Head of caudate nucleus (tissue), 42 donors: ENCODE results near the gene MYL5.
A peak's percentile ranks its signal among the peaks of the same experiment; 100 is the strongest.

Experiments used
- DNase-seq, 42 donors: peaks; one replicate each; pipeline versions ENCODE4 v3.0.0 to v3.0.0-alpha.2; 2020 to 2021; ENCODE audit warnings: mixed read lengths in 7 of 42
- intact Hi-C: fragments of 100-400 bp; cut with DNase I; formaldehyde crosslinking; loops from one replicate; pipeline ENCODE4 v1.15.0; 2022

MYL5 gene

DNA sequence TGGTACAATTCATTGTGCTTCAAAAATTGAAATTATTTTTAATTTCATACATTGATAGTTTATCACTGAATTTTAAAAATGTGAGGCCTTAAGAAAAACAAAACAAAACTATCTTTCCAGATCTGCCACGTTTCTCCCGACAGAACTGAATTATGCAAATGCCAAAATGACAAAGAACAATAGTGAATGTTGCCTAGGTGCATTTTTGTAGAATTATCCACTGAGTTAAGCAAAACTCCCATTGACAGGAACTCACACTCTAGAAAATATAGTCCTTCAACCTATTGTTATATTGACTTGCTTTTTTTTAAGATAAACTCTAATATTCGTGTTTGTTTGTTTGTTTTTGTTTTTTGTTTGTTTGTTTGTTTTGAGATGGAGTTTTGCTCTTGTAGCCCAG, 37.8 kb downstream of the MYL5 start:
- no peak for DNase-seq
- intact Hi-C loops: no loop called here

DNA sequence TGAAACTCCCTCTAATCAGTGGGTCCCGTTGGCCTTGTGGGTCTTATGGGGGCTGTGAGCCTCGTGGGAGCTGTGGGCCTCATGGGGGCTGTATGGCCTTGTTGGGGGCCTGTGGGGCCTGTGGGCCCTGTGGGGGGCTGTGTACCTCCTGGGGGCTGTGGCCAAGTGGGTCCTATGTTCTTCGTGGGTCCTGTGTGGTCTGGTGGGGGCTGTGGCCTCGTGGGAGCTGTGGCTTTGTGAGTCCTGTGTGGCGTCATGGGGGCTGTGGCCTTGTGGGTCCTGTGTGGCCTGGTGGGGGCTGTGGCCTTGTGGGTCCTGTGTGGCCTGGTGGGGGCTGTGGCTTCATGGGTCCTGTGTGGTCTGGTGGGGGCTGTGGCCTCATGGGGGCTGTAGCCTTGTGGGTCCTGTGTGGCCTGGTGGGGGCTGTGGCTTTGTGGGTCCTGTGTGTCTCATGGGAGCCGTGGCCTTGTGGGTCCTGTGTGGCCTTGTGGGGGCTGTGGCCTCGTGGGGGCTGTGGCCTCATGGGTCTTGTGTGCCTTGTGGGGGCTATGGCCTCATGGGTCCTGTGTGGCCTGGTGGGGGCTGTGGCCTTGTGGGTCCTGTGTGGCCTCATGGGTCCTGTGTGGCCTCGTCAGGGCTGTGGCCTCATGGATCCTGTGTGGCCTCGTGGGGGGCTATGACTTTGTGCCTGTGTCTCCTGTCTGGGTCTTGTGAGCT, 38.7 kb downstream of the MYL5 start:
- intact Hi-C loops: no loop called here
- no peak for DNase-seq

GRCh38 chr4:714087-714486, 39.7 kb downstream of the MYL5 start:
- no peak for DNase-seq
- intact Hi-C loops: no loop called here

GRCh38 chr4:717601-718320, 43.4 kb downstream of the MYL5 start:
- DNase-seq: no peak
- intact Hi-C loops: no loop called here

DNA sequence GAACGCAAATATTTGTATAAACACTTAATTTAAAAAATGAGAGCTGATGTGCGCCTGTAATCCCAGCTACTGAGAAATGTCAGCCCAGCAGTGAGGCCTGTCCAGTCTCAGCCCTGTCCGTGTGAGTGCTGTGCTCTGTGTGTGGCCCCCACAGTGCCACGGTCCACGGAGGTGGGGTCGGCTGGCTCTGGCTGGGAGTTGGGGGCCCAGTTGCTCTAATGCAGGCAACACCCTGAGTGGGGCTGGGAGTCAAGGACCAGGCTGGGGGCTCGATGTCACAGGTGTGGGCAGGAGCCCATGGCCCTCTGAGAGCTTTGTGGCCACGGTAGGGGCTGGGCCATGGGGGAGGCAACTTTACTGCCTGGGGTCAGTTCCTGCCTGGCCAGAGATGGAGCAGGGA, 44.1 kb downstream of the MYL5 start:
- DNase-seq: no peak
- intact Hi-C loops: no loop called here

- intact Hi-C loops: no loop called here
- DNase-seq: peak in 13 of 42 donors; percentile 27 to 59 (median 50)
Measured at GRCh38 chr4:720111-720860, 45.9 kb downstream of the MYL5 start.

GRCh38 chr4:721261-722168, 47.2 kb downstream of the MYL5 start:
- intact Hi-C loops: no loop called here
- peak in 24 of 42 donors; percentile 15 to 76 (median 44) for DNase-seq

DNA sequence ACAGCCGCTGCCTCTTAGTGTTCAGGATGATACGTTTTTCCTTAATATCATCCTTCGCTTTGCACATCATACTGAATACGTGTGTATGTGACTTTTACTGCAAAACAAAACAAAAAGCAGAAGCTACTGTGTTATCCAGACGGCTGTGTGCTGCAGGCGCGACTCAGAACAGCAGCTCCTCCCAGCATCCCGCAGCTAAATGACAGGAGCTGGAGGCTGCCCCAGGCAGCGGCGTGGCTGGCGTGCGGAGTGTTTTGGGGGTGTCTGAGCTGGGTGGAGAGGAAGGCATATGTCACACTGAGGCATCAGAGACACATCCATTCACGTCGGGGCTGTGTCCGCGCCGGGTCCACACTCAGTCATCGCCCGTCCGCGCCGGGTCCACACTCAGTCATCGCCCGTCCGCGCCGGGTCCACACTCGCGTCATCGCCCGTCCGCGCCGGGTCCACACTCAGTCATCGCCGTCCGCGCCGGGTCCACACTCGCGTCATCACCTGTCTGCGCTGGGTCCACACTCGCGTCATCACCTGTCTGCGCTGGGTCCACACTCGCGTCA, 47.9 kb downstream of the MYL5 start:
- intact Hi-C loops: no loop called here

DNA sequence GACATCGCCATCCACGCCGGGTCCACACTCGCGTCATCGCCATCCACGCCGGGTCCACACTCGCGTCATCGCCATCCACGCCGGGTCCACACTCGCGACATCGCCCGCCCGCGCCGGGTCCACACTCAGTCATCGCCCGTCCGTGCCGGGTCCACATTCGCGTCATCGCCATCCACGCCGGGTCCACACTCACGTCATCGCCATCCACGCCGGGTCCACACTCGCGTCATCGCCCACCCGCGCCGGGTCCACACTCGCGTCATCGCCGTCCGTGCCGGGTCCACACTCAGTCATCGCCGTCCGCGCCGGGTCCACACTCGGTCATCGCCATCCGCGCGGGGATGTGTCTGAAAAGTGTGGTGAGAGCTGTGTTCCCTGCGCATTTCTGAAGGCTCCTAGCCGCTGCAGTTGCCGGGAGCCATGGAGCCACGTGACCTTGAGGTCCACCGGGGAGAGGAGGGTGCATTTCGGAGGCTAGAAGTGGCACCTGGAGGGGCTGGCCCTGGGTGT, 48.6 kb downstream of the MYL5 start:
- DNase-seq: no peak
- intact Hi-C loops: no loop called here

More for the DNA sequence above, 47.9 kb downstream of the MYL5 start:
- peak in 20 of 42 donors; percentile 28 to 66 (median 44) for DNase-seq

- no peak for DNase-seq
- intact Hi-C loops: no loop called here
Measured at GRCh38 chr4:723751-724530, 49.6 kb downstream of the MYL5 start.

- intact Hi-C loops: no loop called here
- no peak for DNase-seq
Measured at GRCh38 chr4:725391-726234, 51.3 kb downstream of the MYL5 start.

DNA sequence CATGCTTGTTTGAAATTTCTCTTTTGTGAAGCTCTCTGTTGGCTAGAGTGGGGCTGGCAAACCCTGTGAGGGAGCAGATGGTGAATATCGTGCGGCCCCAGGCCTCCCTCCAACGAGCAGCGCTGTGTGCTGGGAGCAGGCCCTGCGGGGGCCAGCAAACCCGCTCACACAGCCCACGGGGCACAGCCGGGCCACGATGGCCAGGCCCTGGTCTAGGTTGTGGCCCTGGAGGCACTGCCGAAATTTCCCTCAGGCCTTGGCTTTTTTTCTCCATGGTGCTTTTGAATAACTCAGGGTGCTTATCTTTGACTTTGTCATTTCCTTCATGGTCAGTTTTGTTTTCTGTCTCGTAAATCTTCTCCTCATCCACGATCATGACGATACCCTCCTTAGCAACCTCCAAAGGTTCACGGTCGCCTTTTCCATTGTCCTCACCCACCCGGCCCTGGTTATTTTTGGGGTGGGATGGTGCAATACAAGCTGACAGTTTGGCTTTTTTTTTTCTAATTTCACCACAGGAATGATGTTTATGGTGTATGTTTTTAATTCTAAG, 52.0 kb downstream of the MYL5 start:
- intact Hi-C loops: no loop called here
- no peak for DNase-seq

GRCh38 chr4:726838-727237, 52.5 kb downstream of the MYL5 start:
- DNase-seq: peak in 10 of 42 donors; percentile 5 to 63 (median 34)
- intact Hi-C loops: no loop called here

DNA sequence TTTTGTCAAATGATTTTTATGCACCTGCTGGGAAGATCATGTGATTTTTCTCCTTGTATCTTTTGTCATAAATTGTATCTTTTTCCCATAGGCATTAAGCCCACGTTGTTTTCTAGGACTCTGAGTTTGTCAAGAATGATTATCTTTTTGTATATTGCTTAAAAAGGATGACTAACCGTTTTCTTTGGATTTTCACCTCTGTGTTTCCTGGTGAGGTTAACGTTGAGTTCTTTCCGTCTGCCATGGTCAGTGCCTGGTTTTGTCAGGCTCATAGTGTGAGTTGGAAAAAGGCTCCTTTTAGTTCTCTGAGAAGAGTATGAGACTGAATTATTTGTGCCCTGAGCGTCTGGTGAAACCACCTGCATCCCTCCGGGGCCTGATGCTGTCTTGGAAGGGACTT, 53.2 kb downstream of the MYL5 start:
- no peak for DNase-seq
- intact Hi-C loops: no loop called here

DNA sequence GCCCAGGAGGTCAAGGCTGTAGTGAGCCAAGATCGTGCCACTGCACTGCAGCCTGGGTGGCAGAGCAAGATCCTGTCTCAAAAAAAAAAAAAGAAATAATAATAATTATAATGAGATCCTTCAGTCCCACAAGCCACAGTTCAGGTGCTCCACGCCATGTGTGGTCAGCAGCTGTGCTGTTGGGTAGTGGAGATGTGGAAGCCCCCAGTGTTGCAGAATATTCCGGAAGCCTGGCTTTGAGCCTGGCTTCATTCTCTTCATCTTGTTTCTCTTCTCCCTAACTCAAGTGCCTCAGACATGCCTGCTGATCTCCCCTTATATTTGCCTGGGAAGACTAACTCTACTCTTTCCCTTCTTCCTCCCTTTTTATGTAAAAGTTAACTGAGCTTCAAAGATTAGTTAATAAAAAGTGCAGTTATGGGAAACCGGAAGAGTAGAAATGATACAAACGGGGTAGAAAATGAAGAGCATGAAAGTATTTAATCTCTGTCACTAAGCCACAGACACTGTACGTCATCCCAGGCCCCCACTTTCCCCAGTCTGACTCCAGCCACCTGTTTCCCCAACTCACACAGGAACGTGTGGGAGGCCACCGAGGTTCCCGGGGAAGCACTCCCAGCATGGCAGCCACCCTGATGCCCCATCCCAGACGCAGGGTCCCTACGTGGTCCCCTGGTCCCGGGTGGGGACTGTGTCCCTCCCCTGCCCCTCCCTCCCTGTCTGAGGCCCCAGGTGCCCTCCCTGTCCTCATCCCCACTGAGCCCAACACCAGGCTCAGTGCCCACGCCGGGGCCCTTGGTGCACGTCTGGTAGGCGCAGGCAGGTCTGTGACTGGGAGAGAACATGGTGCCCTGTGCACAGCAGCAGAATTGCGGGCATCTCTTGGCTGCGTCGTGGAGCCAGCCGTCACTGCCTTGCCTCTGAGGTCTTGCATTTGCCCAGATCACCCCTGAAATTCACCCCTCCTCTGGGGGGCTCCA, 55.3 kb downstream of the MYL5 start:
- no peak for DNase-seq
- intact Hi-C loops: no loop called here
